Measurements from ENCODE around the gene WFS1. TPM values are rescaled to one million over a fixed set of nuclear protein-coding genes. Genes with fewer than 3 reads are reported as not detected.

WFS1 gene
- total and polyA plus RNA-seq, 2 of the 8 experiments (the other 6 are each of a cell fraction or from before 2014, with no cell fraction given): 29.1 to 43.1 TPM

DNA sequence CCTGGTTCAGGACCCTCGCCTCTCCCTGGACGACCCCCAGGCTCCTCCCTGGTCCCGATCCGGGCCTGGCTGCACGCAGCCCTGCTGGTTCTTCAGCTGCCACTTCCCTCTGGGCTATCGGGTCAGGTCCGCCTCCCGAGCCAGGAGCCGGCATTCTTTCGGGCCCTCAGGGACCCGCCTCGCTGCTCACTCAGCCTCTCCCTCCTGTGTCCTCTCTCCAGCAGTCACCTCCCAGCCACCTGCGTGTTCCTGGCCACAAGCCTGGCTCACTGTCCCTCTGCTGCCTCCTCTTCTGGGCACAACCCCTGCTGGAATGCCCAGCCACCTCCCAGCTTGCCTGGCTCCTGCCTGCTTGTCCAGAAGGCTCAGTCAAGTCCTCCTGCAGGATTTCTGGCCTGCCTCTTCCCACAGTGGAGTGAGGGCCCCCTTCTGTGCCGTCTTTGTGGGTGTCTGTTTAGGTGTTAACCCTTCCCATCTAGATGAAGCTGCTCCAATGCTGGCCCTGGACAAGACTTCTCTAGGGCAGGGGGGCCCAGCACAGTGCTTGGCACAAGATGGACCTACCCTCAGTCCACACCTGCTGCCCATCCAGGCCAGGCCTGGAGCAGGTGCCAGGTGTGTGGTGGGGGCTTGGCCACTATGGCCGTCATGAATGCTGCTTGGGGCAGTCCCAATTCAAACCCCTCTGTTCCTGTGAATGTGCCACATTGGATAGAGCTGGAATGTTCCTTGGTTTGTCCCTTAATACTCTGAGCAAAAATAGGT, 2.2 kb downstream of the WFS1 start (continued):
- TF ChIP-seq ZNF274 (IDR thresholded peaks at IDR 0.05; ENCODE audit: borderline replicate concordance, extremely low read depth, low read length): no peak
